WTC11 (cell line): ENCODE measurements around the gene NCBP1. TPM values are rescaled to one million over a fixed set of nuclear protein-coding genes. Genes with fewer than 3 reads are reported as not detected.

Experiments
- ATAC-seq: fragments of 200-7000 bp; cut with Tn5 transposase; 2 replicates; pipeline ENCODE4 v1.10.0; 2021; ENCODE audit warnings: mild to moderate bottlenecking, moderate library complexity
- CTCF ChIA-PET: fragments of 300-600 bp; sonication (Branson Sonifier 250); formaldehyde crosslinking; loops from one replicate; lab custom pipeline; 2021; ENCODE audit warnings: antibody characterized with exemption; lab: Charles Lee
- POLR2A ChIA-PET: fragments of 350-600 bp; sonication (Branson Sonifier 250); formaldehyde crosslinking; loops from one replicate; lab custom pipeline; 2021; ENCODE audit warnings: antibody characterized with exemption; lab: Charles Lee
- DNase-seq: peaks from one replicate; pipeline ENCODE4 v3.0.0; 2021; ENCODE audit warnings: low spot score
- H3K27ac Mint-ChIP-seq: 2 replicates; pipeline ENCODE4 v1.8.0; 2021; ENCODE audit warnings: mixed read lengths
- H3K27me3 Mint-ChIP-seq: 2 replicates; pipeline ENCODE4 v1.8.0; 2021; ENCODE audit warnings: low read depth, mild to moderate bottlenecking, moderate library complexity, mixed read lengths
- H3K36me3 Mint-ChIP-seq: 2 replicates; pipeline ENCODE4 v1.8.0; 2021; ENCODE audit warnings: mixed read lengths
- H3K4me1 Mint-ChIP-seq: 2 replicates; pipeline ENCODE4 v1.8.0; 2022; ENCODE audit warnings: mixed read lengths
- H3K4me3 Mint-ChIP-seq: 2 replicates; pipeline ENCODE4 v1.8.0; 2021; ENCODE audit warnings: mild to moderate bottlenecking, moderate library complexity, mixed read lengths
- H3K9me3 Mint-ChIP-seq: 2 replicates; pipeline ENCODE4 v1.8.0; 2021; ENCODE audit warnings: mixed read lengths
- ELF4 ChIP-seq: sonication (generic); formaldehyde crosslinking; IDR thresholded peaks from 2 replicates; pipeline ENCODE4 v1.8.1; 2022; ENCODE audit warnings: low read depth, mild to moderate bottlenecking, moderate library complexity, missing genetic modification reagents
- ESRRA ChIP-seq: sonication (generic); formaldehyde crosslinking; IDR thresholded peaks from 2 replicates; pipeline ENCODE4 v1.8.1; 2022; ENCODE audit warnings: mild to moderate bottlenecking, missing genetic modification reagents, borderline replicate concordance
- ETV6 ChIP-seq: sonication (generic); formaldehyde crosslinking; IDR thresholded peaks from 2 replicates; pipeline ENCODE4 v1.8.1; 2022; ENCODE audit warnings: mild to moderate bottlenecking, missing genetic modification reagents
- IRF2 ChIP-seq: sonication (generic); formaldehyde crosslinking; IDR thresholded peaks from 2 replicates; pipeline ENCODE4 v1.8.0; 2022; ENCODE audit warnings: low read depth, missing genetic modification reagents, borderline replicate concordance
- JAZF1 ChIP-seq: fragments of 250-450 bp; sonication (Bioruptor Pico); IDR thresholded peaks from 2 replicates; pipeline ENCODE4 v1.9.0; 2021; ENCODE audit warnings: moderate library complexity, mild to moderate bottlenecking, inconsistent platforms
- MYBL2 ChIP-seq: sonication (generic); formaldehyde crosslinking; IDR thresholded peaks from 2 replicates; pipeline ENCODE4 v1.8.1; 2023; ENCODE audit warnings: mild to moderate bottlenecking, moderate library complexity, missing genetic modification reagents
- NFYB ChIP-seq: sonication (generic); formaldehyde crosslinking; conservative IDR thresholded peaks from 2 replicates; pipeline ENCODE4 v1.8.0; 2022; ENCODE audit warnings: low read depth, missing genetic modification reagents
- SMAD4 ChIP-seq: sonication (generic); formaldehyde crosslinking; IDR thresholded peaks from 2 replicates; pipeline ENCODE4 v1.8.0; 2022; ENCODE audit warnings: mild to moderate bottlenecking, missing genetic modification reagents
- SP1 ChIP-seq: sonication (generic); formaldehyde crosslinking; conservative IDR thresholded peaks from 2 replicates; pipeline ENCODE4 v1.8.1; 2022; ENCODE audit warnings: missing genetic modification reagents
- ZNF121 ChIP-seq: sonication (generic); formaldehyde crosslinking; IDR thresholded peaks from 2 replicates; pipeline ENCODE4 v1.8.0; 2023; ENCODE audit warnings: missing genetic modification reagents
- ZNF396 ChIP-seq: fragments of 250-450 bp; sonication (Bioruptor Pico); IDR thresholded peaks from 2 replicates; pipeline ENCODE4 v1.8.0; 2021; ENCODE audit warnings: mild to moderate bottlenecking, moderate library complexity, borderline replicate concordance
- ZNF671 ChIP-seq: fragments of 250-450 bp; sonication (Bioruptor Pico); IDR thresholded peaks from 2 replicates; pipeline ENCODE4 v1.8.0; 2021; ENCODE audit warnings: mild to moderate bottlenecking
- total RNA-seq: library from RNA; stranded (reverse); gene quantifications from 3 replicates; pipeline ENCODE4 v1.2.3, GENCODE V29; 2021
- TF ChIP-seq, protein P1 (sequence below): fragments of 250-450 bp; sonication (Bioruptor Pico); IDR thresholded peaks from 2 replicates; pipeline ENCODE4 v1.9.0; 2021; ENCODE audit warnings: mild to moderate bottlenecking
- TF ChIP-seq, protein P2 (sequence below): sonication (generic); formaldehyde crosslinking; IDR thresholded peaks from 2 replicates; pipeline ENCODE4 v1.8.0; 2022; ENCODE audit warnings: mild to moderate bottlenecking, missing genetic modification reagents
- TF ChIP-seq, protein P3 (sequence below): sonication (generic); formaldehyde crosslinking; IDR thresholded peaks from 2 replicates; pipeline ENCODE4 v1.8.0; 2023; ENCODE audit warnings: missing genetic modification reagents
- TF ChIP-seq, protein P4 (sequence below): fragments of 200-600 bp; IDR thresholded peaks from 2 replicates; pipeline ENCODE4 v1.8.0; 2022; ENCODE audit warnings: antibody characterized with exemption
- TF ChIP-seq, protein P5 (sequence below): sonication (generic); formaldehyde crosslinking; IDR thresholded peaks from 2 replicates; pipeline ENCODE4 v1.8.0; 2022; ENCODE audit warnings: mild to moderate bottlenecking, missing genetic modification reagents
- TF ChIP-seq, protein P6 (sequence below): fragments of 250-450 bp; sonication (Bioruptor Pico); IDR thresholded peaks from 2 replicates; pipeline ENCODE4 v2.1.2; 2022; ENCODE audit warnings: mild to moderate bottlenecking, moderate library complexity
- TF ChIP-seq, protein P7 (sequence below): sonication (generic); formaldehyde crosslinking; IDR thresholded peaks from 2 replicates; pipeline ENCODE4 v1.8.1; 2023; ENCODE audit warnings: mild to moderate bottlenecking, missing genetic modification reagents, moderate library complexity
- TF ChIP-seq, protein P8 (sequence below): fragments of 250-450 bp; sonication (Bioruptor Pico); IDR thresholded peaks from 2 replicates; pipeline ENCODE4 v1.9.0; 2021; ENCODE audit warnings: mild to moderate bottlenecking

NCBP1 gene
- total RNA-seq, 1 experiment from 2014 or later: 61.1 TPM

DNA sequence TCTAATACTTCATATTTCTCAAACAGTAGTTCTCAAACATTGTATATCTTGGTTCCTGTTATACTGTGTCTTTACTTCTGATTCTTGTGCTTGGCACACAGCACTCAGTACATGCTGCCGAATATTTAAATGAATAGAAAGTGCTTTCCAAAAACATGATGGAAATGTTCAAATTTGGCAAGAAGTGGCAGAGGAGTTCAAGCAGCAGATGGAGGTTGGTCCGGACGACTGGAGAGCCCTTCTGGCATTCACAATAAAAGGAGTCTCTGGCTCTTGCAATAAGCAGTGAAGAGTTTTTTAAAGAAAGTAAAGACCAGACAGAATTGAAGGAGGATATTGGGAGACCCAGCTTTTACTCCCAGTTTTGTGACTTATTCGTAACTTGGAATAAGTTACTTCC lies 36.7 kb upstream of the NCBP1 start (continued):
- TF ChIP-seq, protein P1, sequence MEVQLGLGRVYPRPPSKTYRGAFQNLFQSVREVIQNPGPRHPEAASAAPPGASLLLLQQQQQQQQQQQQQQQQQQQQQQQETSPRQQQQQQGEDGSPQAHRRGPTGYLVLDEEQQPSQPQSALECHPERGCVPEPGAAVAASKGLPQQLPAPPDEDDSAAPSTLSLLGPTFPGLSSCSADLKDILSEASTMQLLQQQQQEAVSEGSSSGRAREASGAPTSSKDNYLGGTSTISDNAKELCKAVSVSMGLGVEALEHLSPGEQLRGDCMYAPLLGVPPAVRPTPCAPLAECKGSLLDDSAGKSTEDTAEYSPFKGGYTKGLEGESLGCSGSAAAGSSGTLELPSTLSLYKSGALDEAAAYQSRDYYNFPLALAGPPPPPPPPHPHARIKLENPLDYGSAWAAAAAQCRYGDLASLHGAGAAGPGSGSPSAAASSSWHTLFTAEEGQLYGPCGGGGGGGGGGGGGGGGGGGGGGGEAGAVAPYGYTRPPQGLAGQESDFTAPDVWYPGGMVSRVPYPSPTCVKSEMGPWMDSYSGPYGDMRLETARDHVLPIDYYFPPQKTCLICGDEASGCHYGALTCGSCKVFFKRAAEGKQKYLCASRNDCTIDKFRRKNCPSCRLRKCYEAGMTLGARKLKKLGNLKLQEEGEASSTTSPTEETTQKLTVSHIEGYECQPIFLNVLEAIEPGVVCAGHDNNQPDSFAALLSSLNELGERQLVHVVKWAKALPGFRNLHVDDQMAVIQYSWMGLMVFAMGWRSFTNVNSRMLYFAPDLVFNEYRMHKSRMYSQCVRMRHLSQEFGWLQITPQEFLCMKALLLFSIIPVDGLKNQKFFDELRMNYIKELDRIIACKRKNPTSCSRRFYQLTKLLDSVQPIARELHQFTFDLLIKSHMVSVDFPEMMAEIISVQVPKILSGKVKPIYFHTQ: no peak
- no peak for TF ChIP-seq IRF2 (CRISPR knock-in tag)
- TF ChIP-seq, protein P2, sequence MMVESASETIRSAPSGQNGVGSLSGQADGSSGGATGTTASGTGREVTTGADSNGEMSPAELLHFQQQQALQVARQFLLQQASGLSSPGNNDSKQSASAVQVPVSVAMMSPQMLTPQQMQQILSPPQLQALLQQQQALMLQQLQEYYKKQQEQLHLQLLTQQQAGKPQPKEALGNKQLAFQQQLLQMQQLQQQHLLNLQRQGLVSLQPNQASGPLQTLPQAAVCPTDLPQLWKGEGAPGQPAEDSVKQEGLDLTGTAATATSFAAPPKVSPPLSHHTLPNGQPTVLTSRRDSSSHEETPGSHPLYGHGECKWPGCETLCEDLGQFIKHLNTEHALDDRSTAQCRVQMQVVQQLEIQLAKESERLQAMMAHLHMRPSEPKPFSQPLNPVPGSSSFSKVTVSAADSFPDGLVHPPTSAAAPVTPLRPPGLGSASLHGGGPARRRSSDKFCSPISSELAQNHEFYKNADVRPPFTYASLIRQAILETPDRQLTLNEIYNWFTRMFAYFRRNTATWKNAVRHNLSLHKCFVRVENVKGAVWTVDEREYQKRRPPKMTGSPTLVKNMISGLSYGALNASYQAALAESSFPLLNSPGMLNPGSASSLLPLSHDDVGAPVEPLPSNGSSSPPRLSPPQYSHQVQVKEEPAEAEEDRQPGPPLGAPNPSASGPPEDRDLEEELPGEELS (CRISPR knock-in tag): no peak
- TF ChIP-seq, protein P3, sequence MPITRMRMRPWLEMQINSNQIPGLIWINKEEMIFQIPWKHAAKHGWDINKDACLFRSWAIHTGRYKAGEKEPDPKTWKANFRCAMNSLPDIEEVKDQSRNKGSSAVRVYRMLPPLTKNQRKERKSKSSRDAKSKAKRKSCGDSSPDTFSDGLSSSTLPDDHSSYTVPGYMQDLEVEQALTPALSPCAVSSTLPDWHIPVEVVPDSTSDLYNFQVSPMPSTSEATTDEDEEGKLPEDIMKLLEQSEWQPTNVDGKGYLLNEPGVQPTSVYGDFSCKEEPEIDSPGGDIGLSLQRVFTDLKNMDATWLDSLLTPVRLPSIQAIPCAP: no peak
- TF ChIP-seq ZNF396 (CRISPR knock-in tag): no peak
- TF ChIP-seq, all 79 proteins: peak for 0

DNA sequence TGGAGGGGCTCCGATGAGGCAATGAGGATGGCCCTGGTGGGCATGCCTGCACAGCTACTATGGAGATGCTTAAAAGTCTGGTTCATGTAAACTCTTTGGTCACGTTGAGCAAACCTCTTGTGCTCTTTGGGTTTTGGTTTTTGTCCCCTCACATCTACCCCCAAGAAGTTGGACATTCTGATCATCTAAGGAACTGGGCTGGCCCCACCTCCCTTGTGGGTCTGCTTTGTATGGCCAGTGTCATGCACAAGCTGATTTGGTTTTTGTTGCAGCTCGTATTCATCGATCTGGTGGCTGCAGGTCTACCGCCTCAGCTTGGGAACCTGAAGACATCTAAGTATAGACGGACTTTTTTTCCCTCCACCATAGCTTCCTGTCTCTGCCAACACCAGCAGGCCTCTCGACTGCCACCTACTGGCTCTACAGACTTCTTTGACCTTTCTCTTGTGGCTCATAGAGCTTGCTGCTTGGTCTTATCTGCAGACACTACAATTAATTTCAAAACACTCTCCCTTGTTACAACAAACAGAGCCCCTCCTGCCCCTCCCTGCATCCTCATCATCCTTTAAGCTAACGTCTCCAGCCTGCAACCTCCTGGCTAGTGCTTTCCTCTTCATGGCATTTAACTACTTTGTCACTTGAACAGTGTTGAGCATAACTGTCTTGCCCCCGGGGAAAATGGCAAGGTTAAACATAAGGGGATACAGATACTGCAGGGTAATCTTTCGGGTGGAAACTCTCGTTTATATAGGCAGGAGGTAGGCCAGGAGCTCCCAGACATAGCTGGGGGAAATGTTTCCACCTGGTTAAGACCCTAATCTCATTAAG lies 34.9 kb upstream of the NCBP1 start:
- no peaks in the 10 kb centered on the region for H3K27me3 Mint-ChIP-seq
- peak; percentile 69 for DNase-seq
- peaks cover 4% of the 10 kb centered on the region for H3K4me1 Mint-ChIP-seq
- H3K4me3 Mint-ChIP-seq: no peak overlapping the region
- H3K9me3 Mint-ChIP-seq: no peaks in the 10 kb centered on the region
- peak; percentile 90 for ATAC-seq
- no peak for TF ChIP-seq SP1 (CRISPR knock-in tag)
- TF ChIP-seq ETV6 (CRISPR knock-in tag): peak; percentile 22; the same call in 1 of the 2 replicates
- TF ChIP-seq NFYB (CRISPR knock-in tag): no peak
- TF ChIP-seq, protein P4, sequence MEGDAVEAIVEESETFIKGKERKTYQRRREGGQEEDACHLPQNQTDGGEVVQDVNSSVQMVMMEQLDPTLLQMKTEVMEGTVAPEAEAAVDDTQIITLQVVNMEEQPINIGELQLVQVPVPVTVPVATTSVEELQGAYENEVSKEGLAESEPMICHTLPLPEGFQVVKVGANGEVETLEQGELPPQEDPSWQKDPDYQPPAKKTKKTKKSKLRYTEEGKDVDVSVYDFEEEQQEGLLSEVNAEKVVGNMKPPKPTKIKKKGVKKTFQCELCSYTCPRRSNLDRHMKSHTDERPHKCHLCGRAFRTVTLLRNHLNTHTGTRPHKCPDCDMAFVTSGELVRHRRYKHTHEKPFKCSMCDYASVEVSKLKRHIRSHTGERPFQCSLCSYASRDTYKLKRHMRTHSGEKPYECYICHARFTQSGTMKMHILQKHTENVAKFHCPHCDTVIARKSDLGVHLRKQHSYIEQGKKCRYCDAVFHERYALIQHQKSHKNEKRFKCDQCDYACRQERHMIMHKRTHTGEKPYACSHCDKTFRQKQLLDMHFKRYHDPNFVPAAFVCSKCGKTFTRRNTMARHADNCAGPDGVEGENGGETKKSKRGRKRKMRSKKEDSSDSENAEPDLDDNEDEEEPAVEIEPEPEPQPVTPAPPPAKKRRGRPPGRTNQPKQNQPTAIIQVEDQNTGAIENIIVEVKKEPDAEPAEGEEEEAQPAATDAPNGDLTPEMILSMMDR: peak; percentile 81
- CTCF ChIA-PET: interaction anchor here (0.5 to 3.8 kb wide), 57 partner anchors 8 to 871 kb away, joined by 3 to 112 read pairs (median 7); partner anchors contain the start of genes NCBP1, TDRD7, TMOD1 and TSTD2
- H3K27ac Mint-ChIP-seq: peak overlapping the region; percentile 75; the same call in 1 of the 2 replicates
- POLR2A ChIA-PET: interaction anchor here (1.2 kb wide), 1 partner anchor 97 kb away, joined by 9 read pairs; the partner anchor contains the start of gene TMOD1
- H3K36me3 Mint-ChIP-seq: peaks cover 21% of the 10 kb centered on the region

DNA sequence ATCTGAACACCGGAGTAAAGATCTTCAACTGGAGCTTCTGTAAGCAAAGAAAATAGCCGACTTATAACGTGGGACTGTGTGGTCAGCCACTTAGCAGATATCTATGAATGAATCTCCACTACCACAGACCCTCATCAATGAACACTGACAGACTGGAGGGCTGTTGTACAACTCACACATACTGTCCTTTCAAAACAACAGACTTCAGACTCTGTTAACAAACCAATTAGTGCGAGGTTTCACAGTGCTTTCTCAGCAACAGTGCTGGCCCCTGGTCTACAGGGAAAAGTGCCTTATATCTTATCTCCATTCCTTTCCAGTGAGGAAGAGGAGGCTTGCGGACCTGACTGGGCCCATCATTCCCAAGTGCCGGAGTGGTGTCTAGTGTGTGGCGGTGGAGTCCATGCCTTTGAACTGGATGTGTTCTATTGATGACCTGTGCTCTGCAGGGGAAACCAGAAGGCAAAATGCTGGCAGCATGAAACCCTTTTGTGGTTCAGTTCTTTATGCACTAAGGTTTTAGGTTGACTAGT lies 34.2 kb upstream of the NCBP1 start:
- Mint-ChIP-seq H3K9me3 (no peaks in the 10 kb centered on the region), H3K36me3 (peaks cover 25% of the 10 kb centered on the region), H3K4me1 (peaks cover 4% of the 10 kb centered on the region), H3K4me3 (no peak overlapping the region), H3K27me3 (no peaks in the 10 kb centered on the region), H3K27ac (no peak overlapping the region)
- ATAC-seq: no peak
- DNase-seq: no peak
- ChIA-PET POLR2A (interaction anchor here (1.2 kb wide), 1 partner anchor 98 kb away, joined by 9 read pairs; the partner anchor contains the start of gene TMOD1), CTCF (interaction anchor here (1.0 to 3.8 kb wide), 48 partner anchors 9 to 745 kb away, joined by 3 to 112 read pairs (median 8); partner anchors contain the start of genes NCBP1, TDRD7, TMOD1 and TSTD2)
- TF ChIP-seq JAZF1 (CRISPR knock-in tag): no peak
- TF ChIP-seq, protein P5, sequence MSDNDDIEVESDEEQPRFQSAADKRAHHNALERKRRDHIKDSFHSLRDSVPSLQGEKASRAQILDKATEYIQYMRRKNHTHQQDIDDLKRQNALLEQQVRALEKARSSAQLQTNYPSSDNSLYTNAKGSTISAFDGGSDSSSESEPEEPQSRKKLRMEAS: no peak
- no peak for TF ChIP-seq ZNF671 (CRISPR knock-in tag)
- no peak for TF ChIP-seq MYBL2 (CRISPR knock-in tag)
- TF ChIP-seq, protein P6, sequence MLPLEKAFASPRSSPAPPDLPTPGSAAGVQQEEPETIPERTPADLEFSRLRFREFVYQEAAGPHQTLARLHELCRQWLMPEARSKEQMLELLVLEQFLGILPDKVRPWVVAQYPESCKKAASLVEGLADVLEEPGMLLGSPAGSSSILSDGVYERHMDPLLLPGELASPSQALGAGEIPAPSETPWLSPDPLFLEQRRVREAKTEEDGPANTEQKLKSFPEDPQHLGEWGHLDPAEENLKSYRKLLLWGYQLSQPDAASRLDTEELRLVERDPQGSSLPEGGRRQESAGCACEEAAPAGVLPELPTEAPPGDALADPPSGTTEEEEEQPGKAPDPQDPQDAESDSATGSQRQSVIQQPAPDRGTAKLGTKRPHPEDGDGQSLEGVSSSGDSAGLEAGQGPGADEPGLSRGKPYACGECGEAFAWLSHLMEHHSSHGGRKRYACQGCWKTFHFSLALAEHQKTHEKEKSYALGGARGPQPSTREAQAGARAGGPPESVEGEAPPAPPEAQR (CRISPR knock-in tag): no peak
- no peak for TF ChIP-seq SMAD4 (CRISPR knock-in tag)
- TF ChIP-seq, protein P7, sequence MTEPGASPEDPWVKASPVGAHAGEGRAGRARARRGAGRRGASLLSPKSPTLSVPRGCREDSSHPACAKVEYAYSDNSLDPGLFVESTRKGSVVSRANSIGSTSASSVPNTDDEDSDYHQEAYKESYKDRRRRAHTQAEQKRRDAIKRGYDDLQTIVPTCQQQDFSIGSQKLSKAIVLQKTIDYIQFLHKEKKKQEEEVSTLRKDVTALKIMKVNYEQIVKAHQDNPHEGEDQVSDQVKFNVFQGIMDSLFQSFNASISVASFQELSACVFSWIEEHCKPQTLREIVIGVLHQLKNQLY: no peak
- TF ChIP-seq, protein P8, sequence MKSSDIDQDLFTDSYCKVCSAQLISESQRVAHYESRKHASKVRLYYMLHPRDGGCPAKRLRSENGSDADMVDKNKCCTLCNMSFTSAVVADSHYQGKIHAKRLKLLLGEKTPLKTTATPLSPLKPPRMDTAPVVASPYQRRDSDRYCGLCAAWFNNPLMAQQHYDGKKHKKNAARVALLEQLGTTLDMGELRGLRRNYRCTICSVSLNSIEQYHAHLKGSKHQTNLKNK (CRISPR knock-in tag): no peak
- TF ChIP-seq ZNF121 (CRISPR knock-in tag): no peak
- TF ChIP-seq ELF4 (CRISPR knock-in tag): no peak
- TF ChIP-seq ESRRA: no peak
